HepG2 (cell line): ENCODE results near the gene MCM3. TPM values are rescaled to one million over a fixed set of nuclear protein-coding genes. Genes with fewer than 3 reads are reported as not detected.

Source experiments
- FOXK2 ChIP-seq: fragments of 450-650 bp; IDR thresholded peaks from 2 replicates; pipeline ENCODE4 v1.6.1; 2016
- HHEX ChIP-seq: IDR thresholded peaks from 2 replicates; pipeline ENCODE4 v1.6.1; 2016; ENCODE audit warnings: control low read depth
- HMG20B ChIP-seq: conservative IDR thresholded peaks from 2 replicates; pipeline ENCODE4 v1.6.1; 2016; ENCODE audit warnings: missing genetic modification reagents, missing compliant biosample characterization
- NCOA2 ChIP-seq: sonication (generic); formaldehyde crosslinking; IDR thresholded peaks from 2 replicates; pipeline ENCODE4 v1.8.0; 2022; ENCODE audit warnings: inconsistent platforms
- PCBP2 ChIP-seq: fragments of 200-400 bp; formaldehyde crosslinking; optimal IDR thresholded peaks from 2 replicates; pipeline ENCODE3; 2018; ENCODE audit warnings: low read length, low read depth; ENCODE audit not compliant: poor library complexity, severe bottlenecking
- PTBP1 ChIP-seq: fragments of 200-400 bp; formaldehyde crosslinking; IDR thresholded peaks from 2 replicates; pipeline ENCODE4 v1.6.1; 2018; ENCODE audit warnings: low read length, low read depth; ENCODE audit not compliant: poor library complexity, severe bottlenecking
- SPEN ChIP-seq: sonication (generic); formaldehyde crosslinking; IDR thresholded peaks from 2 replicates; pipeline ENCODE4 v1.5.1; 2020; ENCODE audit warnings: low read depth, mild to moderate bottlenecking, missing genetic modification reagents
- STAG1 ChIP-seq: sonication (generic); formaldehyde crosslinking; IDR thresholded peaks from 2 replicates; pipeline ENCODE4 v1.4.0; 2020; ENCODE audit warnings: missing genetic modification reagents
- STAT5B ChIP-seq: sonication (generic); formaldehyde crosslinking; IDR thresholded peaks from 2 replicates; pipeline ENCODE4 v1.4.0; 2020; ENCODE audit warnings: missing genetic modification reagents
- ZC3H4 ChIP-seq: sonication (generic); formaldehyde crosslinking; IDR thresholded peaks from 2 replicates; pipeline ENCODE4 v1.4.0; 2020; ENCODE audit warnings: missing genetic modification reagents, borderline replicate concordance
- ZNF180 ChIP-seq: sonication (generic); formaldehyde crosslinking; IDR thresholded peaks from 2 replicates; pipeline ENCODE4 v1.4.0; 2020; ENCODE audit warnings: low read depth, missing genetic modification reagents, borderline replicate concordance
- ZNF605 ChIP-seq: sonication (generic); formaldehyde crosslinking; IDR thresholded peaks from 2 replicates; pipeline ENCODE4 v1.8.0; 2022; ENCODE audit warnings: mild to moderate bottlenecking, missing genetic modification reagents
- ZNF713 ChIP-seq: sonication (generic); formaldehyde crosslinking; IDR thresholded peaks from 2 replicates; pipeline ENCODE4 v1.4.0; 2020; ENCODE audit warnings: mild to moderate bottlenecking, missing genetic modification reagents
- ZSCAN21 ChIP-seq: sonication (generic); formaldehyde crosslinking; IDR thresholded peaks from 2 replicates; pipeline ENCODE4 v1.8.0; 2022; ENCODE audit warnings: mild to moderate bottlenecking, missing genetic modification reagents, moderate library complexity, borderline replicate concordance
- polyA plus RNA-seq, 8 experiments: library from polyadenylated mRNA; depleted of rRNA in 3 of 8; stranded (reverse) in 7 of 8; unstranded in 1 of 8; fragments of >200 nt; fragmentation: Illumina TruSeq in 4 of 8; extraction: Trizol in 4 of 8; gene quantifications; 2 replicates each; pipeline versions ENCODE4 v1.2.1 to v1.2.3, GENCODE V29; 2011 to 2016; ENCODE audit warnings: low read depth in 4 of 8, missing spikeins in 1 of 8, mixed read lengths in 1 of 8; ENCODE audit not compliant: insufficient read depth in 1 of 8
- total RNA-seq, 5 experiments: library from RNA; depleted of rRNA; stranded (reverse); fragments of >200 nt; fragmentation: Illumina TruSeq; extraction: Trizol; gene quantifications; 2 replicates each; pipeline ENCODE4 v1.2.3, GENCODE V29; 2016; ENCODE audit warnings: low read depth in 1 of 5
- TF ChIP-seq, protein P1 (sequence below): sonication (generic); formaldehyde crosslinking; IDR thresholded peaks from 2 replicates; pipeline ENCODE4 v1.5.1; 2020; ENCODE audit warnings: missing genetic modification reagents, mild to moderate bottlenecking, borderline replicate concordance
- TF ChIP-seq, protein P2 (sequence below): IDR thresholded peaks from 2 replicates; pipeline ENCODE4 v1.6.1; 2016
- TF ChIP-seq, protein P3 (sequence below): sonication (generic); formaldehyde crosslinking; IDR thresholded peaks from 2 replicates; pipeline ENCODE4 v1.5.0; 2020; ENCODE audit warnings: missing genetic modification reagents
- TF ChIP-seq, protein P4 (sequence below): sonication (generic); formaldehyde crosslinking; IDR thresholded peaks from 2 replicates; pipeline ENCODE4 v1.4.0; 2020; ENCODE audit warnings: missing genetic modification reagents, borderline replicate concordance
- TF ChIP-seq, protein P5 (sequence below): sonication (generic); formaldehyde crosslinking; IDR thresholded peaks from 2 replicates; pipeline ENCODE4 v1.8.1; 2022; ENCODE audit warnings: mild to moderate bottlenecking, missing genetic modification reagents

Gene MCM3
- total and polyA plus RNA-seq, 2 of the 13 experiments (the other 11 are each of a cell fraction or from before 2014, with no cell fraction given): 164 to 288 TPM

DNA sequence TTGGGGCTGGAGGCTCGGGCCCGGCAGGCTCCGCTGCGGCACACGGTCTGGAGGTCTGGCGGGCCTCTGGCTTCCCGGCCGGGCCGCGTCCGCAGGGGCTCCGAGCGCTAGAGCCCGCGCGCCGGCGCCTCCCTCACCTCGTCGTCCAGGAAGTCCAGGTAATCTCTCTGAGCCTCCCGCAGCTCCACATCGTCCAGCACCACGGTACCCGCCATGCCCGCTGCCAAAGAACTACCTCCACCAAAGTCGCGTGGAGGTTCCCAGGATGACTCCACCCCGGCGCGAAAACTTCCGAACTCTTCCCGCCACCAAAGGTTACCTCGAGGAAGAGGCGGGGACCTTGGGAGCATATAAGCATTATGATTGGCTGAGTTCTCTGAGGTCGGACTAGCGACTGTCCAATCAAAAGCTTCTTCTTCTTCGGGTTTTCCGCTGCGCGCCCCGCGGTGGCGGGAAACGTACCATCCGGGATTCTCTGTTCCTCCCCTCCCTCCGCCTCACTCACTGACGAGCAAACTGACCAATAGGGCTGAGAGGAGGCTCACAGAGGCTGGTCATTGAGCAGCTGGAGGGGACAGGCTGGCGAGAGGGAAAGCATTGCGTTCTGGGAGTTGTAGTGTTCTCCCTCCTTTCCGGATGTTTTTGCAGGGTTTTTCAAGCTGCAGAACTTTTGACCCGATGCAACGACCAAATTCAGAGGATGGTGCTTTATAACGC lies at the start of gene MCM3 (continued):
- TF ChIP-seq PTBP1 (peak; percentile 97), FOXK2 (peak; percentile 24; the same call in 1 of the 2 replicates), ZNF180 (CRISPR knock-in tag) (0 out of 2 replicates have a peak, but pooled peaks have one; percentile 55), STAT5B (0 out of 2 replicates have a peak, but pooled peaks have one; percentile 46), HMG20B (peak; percentile 51), STAG1 (CRISPR knock-in tag) (no peak), ZNF605 (CRISPR knock-in tag) (peak; percentile 98), ZNF713 (CRISPR knock-in tag) (no peak), NCOA2 (no peak), SPEN (CRISPR knock-in tag) (peak; percentile 97), PCBP2 (no peak), HHEX (no peak), ZC3H4 (CRISPR knock-in tag) (no peak), ZSCAN21 (CRISPR knock-in tag) (peak; percentile 94)
- TF ChIP-seq, protein P1, sequence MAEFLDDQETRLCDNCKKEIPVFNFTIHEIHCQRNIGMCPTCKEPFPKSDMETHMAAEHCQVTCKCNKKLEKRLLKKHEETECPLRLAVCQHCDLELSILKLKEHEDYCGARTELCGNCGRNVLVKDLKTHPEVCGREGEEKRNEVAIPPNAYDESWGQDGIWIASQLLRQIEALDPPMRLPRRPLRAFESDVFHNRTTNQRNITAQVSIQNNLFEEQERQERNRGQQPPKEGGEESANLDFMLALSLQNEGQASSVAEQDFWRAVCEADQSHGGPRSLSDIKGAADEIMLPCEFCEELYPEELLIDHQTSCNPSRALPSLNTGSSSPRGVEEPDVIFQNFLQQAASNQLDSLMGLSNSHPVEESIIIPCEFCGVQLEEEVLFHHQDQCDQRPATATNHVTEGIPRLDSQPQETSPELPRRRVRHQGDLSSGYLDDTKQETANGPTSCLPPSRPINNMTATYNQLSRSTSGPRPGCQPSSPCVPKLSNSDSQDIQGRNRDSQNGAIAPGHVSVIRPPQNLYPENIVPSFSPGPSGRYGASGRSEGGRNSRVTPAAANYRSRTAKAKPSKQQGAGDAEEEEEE: 0 out of 2 replicates have a peak, but pooled peaks have one; percentile 29
- TF ChIP-seq, protein P2, sequence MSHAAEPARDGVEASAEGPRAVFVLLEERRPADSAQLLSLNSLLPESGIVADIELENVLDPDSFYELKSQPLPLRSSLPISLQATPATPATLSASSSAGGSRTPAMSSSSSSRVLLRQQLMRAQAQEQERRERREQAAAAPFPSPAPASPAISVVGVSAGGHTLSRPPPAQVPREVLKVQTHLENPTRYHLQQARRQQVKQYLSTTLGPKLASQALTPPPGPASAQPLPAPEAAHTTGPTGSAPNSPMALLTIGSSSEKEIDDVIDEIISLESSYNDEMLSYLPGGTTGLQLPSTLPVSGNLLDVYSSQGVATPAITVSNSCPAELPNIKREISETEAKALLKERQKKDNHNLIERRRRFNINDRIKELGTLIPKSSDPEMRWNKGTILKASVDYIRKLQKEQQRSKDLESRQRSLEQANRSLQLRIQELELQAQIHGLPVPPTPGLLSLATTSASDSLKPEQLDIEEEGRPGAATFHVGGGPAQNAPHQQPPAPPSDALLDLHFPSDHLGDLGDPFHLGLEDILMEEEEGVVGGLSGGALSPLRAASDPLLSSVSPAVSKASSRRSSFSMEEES: peak; percentile 74
- TF ChIP-seq, protein P3, sequence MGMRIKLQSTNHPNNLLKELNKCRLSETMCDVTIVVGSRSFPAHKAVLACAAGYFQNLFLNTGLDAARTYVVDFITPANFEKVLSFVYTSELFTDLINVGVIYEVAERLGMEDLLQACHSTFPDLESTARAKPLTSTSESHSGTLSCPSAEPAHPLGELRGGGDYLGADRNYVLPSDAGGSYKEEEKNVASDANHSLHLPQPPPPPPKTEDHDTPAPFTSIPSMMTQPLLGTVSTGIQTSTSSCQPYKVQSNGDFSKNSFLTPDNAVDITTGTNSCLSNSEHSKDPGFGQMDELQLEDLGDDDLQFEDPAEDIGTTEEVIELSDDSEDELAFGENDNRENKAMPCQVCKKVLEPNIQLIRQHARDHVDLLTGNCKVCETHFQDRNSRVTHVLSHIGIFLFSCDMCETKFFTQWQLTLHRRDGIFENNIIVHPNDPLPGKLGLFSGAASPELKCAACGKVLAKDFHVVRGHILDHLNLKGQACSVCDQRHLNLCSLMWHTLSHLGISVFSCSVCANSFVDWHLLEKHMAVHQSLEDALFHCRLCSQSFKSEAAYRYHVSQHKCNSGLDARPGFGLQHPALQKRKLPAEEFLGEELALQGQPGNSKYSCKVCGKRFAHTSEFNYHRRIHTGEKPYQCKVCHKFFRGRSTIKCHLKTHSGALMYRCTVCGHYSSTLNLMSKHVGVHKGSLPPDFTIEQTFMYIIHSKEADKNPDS (CRISPR knock-in tag): peak; percentile 68; the same call in 1 of the 2 replicates
- TF ChIP-seq, protein P4, sequence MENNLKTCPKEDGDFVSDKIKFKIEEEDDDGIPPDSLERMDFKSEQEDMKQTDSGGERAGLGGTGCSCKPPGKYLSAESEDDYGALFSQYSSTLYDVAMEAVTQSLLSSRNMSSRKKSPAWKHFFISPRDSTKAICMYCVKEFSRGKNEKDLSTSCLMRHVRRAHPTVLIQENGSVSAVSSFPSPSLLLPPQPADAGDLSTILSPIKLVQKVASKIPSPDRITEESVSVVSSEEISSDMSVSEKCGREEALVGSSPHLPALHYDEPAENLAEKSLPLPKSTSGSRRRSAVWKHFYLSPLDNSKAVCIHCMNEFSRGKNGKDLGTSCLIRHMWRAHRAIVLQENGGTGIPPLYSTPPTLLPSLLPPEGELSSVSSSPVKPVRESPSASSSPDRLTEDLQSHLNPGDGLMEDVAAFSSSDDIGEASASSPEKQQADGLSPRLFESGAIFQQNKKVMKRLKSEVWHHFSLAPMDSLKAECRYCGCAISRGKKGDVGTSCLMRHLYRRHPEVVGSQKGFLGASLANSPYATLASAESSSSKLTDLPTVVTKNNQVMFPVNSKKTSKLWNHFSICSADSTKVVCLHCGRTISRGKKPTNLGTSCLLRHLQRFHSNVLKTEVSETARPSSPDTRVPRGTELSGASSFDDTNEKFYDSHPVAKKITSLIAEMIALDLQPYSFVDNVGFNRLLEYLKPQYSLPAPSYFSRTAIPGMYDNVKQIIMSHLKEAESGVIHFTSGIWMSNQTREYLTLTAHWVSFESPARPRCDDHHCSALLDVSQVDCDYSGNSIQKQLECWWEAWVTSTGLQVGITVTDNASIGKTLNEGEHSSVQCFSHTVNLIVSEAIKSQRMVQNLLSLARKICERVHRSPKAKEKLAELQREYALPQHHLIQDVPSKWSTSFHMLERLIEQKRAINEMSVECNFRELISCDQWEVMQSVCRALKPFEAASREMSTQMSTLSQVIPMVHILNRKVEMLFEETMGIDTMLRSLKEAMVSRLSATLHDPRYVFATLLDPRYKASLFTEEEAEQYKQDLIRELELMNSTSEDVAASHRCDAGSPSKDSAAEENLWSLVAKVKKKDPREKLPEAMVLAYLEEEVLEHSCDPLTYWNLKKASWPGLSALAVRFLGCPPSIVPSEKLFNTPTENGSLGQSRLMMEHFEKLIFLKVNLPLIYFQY: peak; percentile 69; the same call in 1 of the 2 replicates
- TF ChIP-seq, protein P5, sequence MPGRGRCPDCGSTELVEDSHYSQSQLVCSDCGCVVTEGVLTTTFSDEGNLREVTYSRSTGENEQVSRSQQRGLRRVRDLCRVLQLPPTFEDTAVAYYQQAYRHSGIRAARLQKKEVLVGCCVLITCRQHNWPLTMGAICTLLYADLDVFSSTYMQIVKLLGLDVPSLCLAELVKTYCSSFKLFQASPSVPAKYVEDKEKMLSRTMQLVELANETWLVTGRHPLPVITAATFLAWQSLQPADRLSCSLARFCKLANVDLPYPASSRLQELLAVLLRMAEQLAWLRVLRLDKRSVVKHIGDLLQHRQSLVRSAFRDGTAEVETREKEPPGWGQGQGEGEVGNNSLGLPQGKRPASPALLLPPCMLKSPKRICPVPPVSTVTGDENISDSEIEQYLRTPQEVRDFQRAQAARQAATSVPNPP (CRISPR knock-in tag): peak; percentile 97
